Epithelial cell of proximal tubule (primary cell): ENCODE measurements around the gene DDX27. TPM values are rescaled to one million over a fixed set of nuclear protein-coding genes. Genes with fewer than 3 reads are reported as not detected.

Source experiments
- DNase-seq: peaks from one replicate; pipeline ENCODE4 v3.0.0-alpha.2; 2011; ENCODE audit warnings: low read depth
- H3K4me3 ChIP-seq: 2 replicates; pipeline ENCODE4 v1.5.1; 2011; ENCODE audit warnings: low read depth, mild to moderate bottlenecking, low read length
- total RNA-seq: library from RNA; depleted of rRNA; stranded (reverse); fragments of >200 nt; gene quantifications from 2 replicates; pipeline ENCODE4 v1.2.3, GENCODE V29; 2015
- TF ChIP-seq, protein P1 (sequence below): conservative IDR thresholded peaks from 2 replicates; pipeline ENCODE4 v1.5.1; 2012; ENCODE audit warnings: low read depth, mild to moderate bottlenecking, low read length

Gene DDX27
- total RNA-seq, 1 donor from 2014 or later = 34.2 TPM

DNA sequence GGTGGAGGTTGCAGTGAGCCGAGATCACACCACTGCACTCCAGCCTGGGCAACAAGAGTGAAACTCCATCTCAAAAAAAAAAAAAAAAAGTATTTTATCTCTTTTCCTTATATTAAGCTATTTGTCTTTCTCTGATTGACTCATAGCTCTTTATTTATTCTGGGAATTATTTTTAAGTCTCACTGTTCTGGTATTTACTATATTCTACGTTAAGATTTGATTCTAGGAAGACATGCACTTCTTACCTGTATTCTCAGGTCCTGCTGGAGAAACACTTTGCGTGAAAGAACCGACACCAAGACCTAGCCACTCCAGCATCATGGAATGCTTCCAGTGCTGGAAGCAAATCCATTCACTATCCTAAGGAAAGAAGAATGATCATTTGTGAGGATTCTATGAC is 41.0 kb downstream of the DDX27 start:
- no peak for DNase-seq
- TF ChIP-seq, protein P1, sequence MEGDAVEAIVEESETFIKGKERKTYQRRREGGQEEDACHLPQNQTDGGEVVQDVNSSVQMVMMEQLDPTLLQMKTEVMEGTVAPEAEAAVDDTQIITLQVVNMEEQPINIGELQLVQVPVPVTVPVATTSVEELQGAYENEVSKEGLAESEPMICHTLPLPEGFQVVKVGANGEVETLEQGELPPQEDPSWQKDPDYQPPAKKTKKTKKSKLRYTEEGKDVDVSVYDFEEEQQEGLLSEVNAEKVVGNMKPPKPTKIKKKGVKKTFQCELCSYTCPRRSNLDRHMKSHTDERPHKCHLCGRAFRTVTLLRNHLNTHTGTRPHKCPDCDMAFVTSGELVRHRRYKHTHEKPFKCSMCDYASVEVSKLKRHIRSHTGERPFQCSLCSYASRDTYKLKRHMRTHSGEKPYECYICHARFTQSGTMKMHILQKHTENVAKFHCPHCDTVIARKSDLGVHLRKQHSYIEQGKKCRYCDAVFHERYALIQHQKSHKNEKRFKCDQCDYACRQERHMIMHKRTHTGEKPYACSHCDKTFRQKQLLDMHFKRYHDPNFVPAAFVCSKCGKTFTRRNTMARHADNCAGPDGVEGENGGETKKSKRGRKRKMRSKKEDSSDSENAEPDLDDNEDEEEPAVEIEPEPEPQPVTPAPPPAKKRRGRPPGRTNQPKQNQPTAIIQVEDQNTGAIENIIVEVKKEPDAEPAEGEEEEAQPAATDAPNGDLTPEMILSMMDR = no peak
- no peak overlapping the region for H3K4me3 ChIP-seq

DNA sequence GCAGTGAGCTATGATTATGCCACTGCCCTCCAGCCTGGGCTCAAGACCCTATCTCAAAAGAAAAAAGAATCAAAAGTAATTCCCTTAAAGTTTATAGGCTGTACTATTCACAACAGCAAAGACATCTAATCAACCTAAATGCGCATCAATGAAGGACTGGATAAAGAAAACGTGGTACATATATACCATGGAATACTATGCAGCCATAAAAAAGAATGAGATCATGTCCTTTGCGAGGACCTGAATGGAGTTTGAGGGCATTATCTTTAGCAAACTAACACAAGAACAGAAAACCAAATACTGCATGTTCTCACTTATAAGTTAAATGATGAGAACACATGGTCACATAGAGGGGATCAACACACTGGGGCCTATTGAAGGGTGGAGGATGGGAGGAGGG is 42.0 kb downstream of the DDX27 start:
- no peak overlapping the region for H3K4me3 ChIP-seq
- DNase-seq = no peak
- TF ChIP-seq, protein P1 = no peak

DNA sequence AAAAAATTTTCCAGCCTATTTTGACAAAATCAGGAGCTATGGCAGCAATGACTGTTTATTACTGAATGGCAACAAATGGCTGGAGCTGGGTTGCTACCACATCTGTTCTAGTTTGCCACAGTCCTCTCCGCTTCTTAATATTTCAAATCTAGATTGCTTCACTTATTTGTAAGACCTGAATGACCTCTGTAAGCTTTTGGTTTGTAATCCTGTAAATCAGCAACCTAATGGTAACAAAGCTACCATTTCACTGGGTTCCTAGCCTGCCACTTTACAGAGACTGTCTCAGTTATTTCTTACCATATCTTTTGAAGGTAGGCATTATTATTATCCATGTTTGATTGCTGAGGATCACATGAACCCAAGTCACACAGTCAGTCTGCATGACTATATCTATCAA is 43.2 kb downstream of the DDX27 start:
- TF ChIP-seq, protein P1 = no peak
- no peak for DNase-seq

DNA sequence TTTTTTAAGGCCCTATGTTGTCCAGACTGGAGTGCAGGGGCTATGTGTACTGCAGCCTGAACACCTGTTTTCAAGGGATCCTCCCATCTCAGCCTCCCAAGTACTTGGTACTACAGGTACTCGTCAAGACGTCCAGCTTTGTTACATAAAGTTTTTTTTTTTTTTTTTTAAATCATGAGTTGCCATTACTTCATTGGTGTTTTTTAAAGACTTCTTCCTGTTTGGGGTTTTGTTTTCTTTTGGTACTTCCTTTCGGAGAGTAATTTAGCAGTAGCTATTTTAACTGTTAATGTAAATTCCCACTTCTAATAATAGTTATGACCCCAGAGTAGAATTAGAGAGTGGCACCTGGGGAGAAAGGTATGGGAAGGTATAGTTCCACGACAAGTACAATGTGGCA is 48.1 kb downstream of the DDX27 start:
- H3K4me3 ChIP-seq = no peak overlapping the region
- no peak for DNase-seq
- TF ChIP-seq, protein P1 = no peak

More for the DNA sequence above, 43.2 kb downstream of the DDX27 start:
- no peak overlapping the region for H3K4me3 ChIP-seq

DNA sequence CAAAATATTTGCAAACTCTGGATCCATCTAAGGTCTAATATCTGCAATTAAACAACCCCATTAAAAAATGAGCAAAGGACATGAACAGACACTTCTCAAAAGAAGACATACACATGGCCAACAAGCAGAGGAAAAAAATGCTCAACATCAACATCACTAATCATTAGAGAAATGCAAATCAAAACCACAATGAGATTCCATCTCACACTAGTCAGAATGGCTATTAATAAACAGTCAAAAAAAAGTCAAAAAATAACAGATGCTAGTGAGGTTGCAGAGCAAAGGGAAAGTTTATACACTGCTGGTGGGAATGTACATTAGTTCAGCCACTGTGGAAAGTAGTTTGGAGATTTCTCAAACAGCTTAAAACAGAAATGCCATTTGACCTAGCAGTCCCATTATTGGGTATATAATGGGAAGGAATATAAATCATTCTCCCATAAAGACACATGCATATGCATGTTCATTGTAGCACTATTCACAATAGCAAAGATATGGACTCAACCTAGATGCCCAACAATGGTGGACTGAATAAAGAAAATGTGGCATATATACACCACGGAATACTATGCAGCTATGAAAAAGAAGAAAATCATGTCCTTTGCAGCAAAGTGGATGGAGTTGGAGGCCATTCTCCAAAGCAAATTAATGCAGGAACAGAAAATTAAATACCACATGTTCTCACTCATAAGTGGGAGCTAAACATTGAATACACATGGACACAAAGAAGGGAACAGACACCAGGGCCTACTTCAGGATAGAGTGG is 49.6 kb downstream of the DDX27 start:
- no peak for DNase-seq
- H3K4me3 ChIP-seq = no peak overlapping the region

DNA sequence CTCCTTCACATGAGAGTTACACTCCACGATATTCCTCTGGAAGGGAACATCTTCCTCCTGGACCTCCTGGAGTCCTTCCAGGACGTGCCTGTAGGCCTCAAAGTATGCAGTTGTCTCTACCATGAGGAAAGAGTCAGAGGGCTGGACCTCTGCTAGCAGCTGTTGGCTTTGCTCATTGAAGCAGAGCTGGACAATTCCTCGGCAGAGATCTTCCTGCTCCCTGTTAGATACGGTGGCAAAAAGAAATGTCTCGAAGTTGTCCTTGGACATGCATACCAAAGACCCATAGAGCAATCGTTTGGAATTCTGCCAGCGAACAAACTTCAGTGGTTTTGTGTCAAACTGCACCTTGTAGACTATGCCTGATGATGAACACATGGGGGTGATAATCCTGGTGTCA is 51.0 kb downstream of the DDX27 start:
- no peak for DNase-seq
- no peak overlapping the region for H3K4me3 ChIP-seq

More for the DNA sequence above, 49.6 kb downstream of the DDX27 start:
- TF ChIP-seq, protein P1 = no peak

More for the DNA sequence above, 51.0 kb downstream of the DDX27 start:
- TF ChIP-seq, protein P1 = no peak
